SK-N-SH treated with all-trans-retinoic acid at 6 μM for 48 hours (cell line): ENCODE measurements around the gene PITPNC1.

Experiments used
- ATAC-seq: fragments of 200-7000 bp; cut with Tn5 transposase; 3 replicates; pipeline ENCODE4 v1.9.1; 2020; ENCODE audit warnings: mild to moderate bottlenecking, moderate library complexity
- ARNTL ChIP-seq: fragments of 450-650 bp; formaldehyde crosslinking; IDR thresholded peaks from 2 replicates; pipeline ENCODE4 v1.5.0; 2020; ENCODE audit warnings: low read depth, mild to moderate bottlenecking, moderate library complexity, borderline replicate concordance
- BACH2 ChIP-seq: fragments of 250-450 bp; sonication (Bioruptor Pico); IDR thresholded peaks from 2 replicates; pipeline ENCODE4 v1.9.0; 2021; ENCODE audit warnings: mild to moderate bottlenecking, borderline replicate concordance
- CSDC2 ChIP-seq: fragments of 250-450 bp; sonication (Bioruptor Pico); IDR thresholded peaks from 2 replicates; pipeline ENCODE4 v1.5.0; 2020; ENCODE audit warnings: mild to moderate bottlenecking, moderate library complexity
- ESRRG ChIP-seq: fragments of 250-450 bp; sonication (Bioruptor Pico); IDR thresholded peaks from 2 replicates; pipeline ENCODE4 v1.6.1; 2021; ENCODE audit warnings: mild to moderate bottlenecking
- GLIS3 ChIP-seq: fragments of 250-450 bp; sonication (Bioruptor Pico); IDR thresholded peaks from 2 replicates; pipeline ENCODE4 v1.5.0; 2020; ENCODE audit warnings: mild to moderate bottlenecking, moderate library complexity
- ISL1 ChIP-seq: fragments of 250-450 bp; sonication (Bioruptor Pico); IDR thresholded peaks from 2 replicates; pipeline ENCODE4 v2.1.2; 2022; ENCODE audit warnings: mild to moderate bottlenecking, moderate library complexity
- OSR1 ChIP-seq: fragments of 250-450 bp; sonication (Bioruptor Pico); IDR thresholded peaks from 2 replicates; pipeline ENCODE4 v1.8.0; 2022; ENCODE audit warnings: moderate library complexity, mild to moderate bottlenecking, inconsistent platforms
- PPARA ChIP-seq: fragments of 250-450 bp; sonication (Bioruptor Pico); IDR thresholded peaks from 2 replicates; pipeline ENCODE4 v1.5.0; 2020; ENCODE audit warnings: mild to moderate bottlenecking, borderline replicate concordance
- RARB ChIP-seq: fragments of 250-450 bp; sonication (Bioruptor Pico); IDR thresholded peaks from 2 replicates; pipeline ENCODE4 v1.8.0; 2021; ENCODE audit warnings: mild to moderate bottlenecking, moderate library complexity
- SNAI2 ChIP-seq: fragments of 250-450 bp; sonication (Bioruptor Pico); IDR thresholded peaks from 2 replicates; pipeline ENCODE4 v1.5.0; 2020; ENCODE audit warnings: mild to moderate bottlenecking, moderate library complexity
- TCF4 ChIP-seq: fragments of 250-450 bp; sonication (Bioruptor Pico); IDR thresholded peaks from 2 replicates; pipeline ENCODE4 v1.8.0; 2021; ENCODE audit warnings: mild to moderate bottlenecking, moderate library complexity, borderline replicate concordance
- TOX ChIP-seq: fragments of 250-450 bp; sonication (Bioruptor Pico); IDR thresholded peaks from 2 replicates; pipeline ENCODE4 v1.8.0; 2021; ENCODE audit warnings: mild to moderate bottlenecking, moderate library complexity, borderline replicate concordance
- ZC3H10 ChIP-seq: fragments of 250-450 bp; sonication (Bioruptor Pico); IDR thresholded peaks from 2 replicates; pipeline ENCODE4 v1.5.1; 2021; ENCODE audit warnings: mild to moderate bottlenecking, moderate library complexity
- ZFP3 ChIP-seq: fragments of 250-450 bp; sonication (Bioruptor Pico); IDR thresholded peaks from 2 replicates; pipeline ENCODE4 v1.5.0; 2020; ENCODE audit warnings: mild to moderate bottlenecking, moderate library complexity
- ZNF565 ChIP-seq: fragments of 450-650 bp; formaldehyde crosslinking; conservative IDR thresholded peaks from 2 replicates; pipeline ENCODE4 v1.5.0; 2020; ENCODE audit warnings: low read depth, mild to moderate bottlenecking, moderate library complexity
- ZNF70 ChIP-seq: fragments of 450-650 bp; formaldehyde crosslinking; IDR thresholded peaks from 2 replicates; pipeline ENCODE4 v1.5.0; 2020; ENCODE audit warnings: mild to moderate bottlenecking, moderate library complexity
- ZNF8 ChIP-seq: fragments of 450-650 bp; formaldehyde crosslinking; IDR thresholded peaks from 2 replicates; pipeline ENCODE4 v1.5.0; 2020; ENCODE audit warnings: mild to moderate bottlenecking, moderate library complexity
- TF ChIP-seq, protein P1 (sequence below): fragments of 250-450 bp; sonication (Bioruptor Pico); IDR thresholded peaks from 2 replicates; pipeline ENCODE4 v1.8.0; 2020; ENCODE audit warnings: mild to moderate bottlenecking, moderate library complexity, borderline replicate concordance
- TF ChIP-seq, protein P2 (sequence below): fragments of 250-450 bp; sonication (Bioruptor Pico); IDR thresholded peaks from 2 replicates; pipeline ENCODE4 v1.5.1; 2021; ENCODE audit warnings: mild to moderate bottlenecking, moderate library complexity
- TF ChIP-seq, protein P3 (sequence below): fragments of 250-450 bp; sonication (Bioruptor Pico); IDR thresholded peaks from 2 replicates; pipeline ENCODE4 v1.8.0; 2021; ENCODE audit warnings: low read depth, mild to moderate bottlenecking, moderate library complexity, borderline replicate concordance
- TF ChIP-seq, protein P4 (sequence below): fragments of 250-450 bp; sonication (Bioruptor Pico); IDR thresholded peaks from 2 replicates; pipeline ENCODE4 v1.5.1; 2020; ENCODE audit warnings: low read depth, mild to moderate bottlenecking, moderate library complexity

The PITPNC1 gene

DNA sequence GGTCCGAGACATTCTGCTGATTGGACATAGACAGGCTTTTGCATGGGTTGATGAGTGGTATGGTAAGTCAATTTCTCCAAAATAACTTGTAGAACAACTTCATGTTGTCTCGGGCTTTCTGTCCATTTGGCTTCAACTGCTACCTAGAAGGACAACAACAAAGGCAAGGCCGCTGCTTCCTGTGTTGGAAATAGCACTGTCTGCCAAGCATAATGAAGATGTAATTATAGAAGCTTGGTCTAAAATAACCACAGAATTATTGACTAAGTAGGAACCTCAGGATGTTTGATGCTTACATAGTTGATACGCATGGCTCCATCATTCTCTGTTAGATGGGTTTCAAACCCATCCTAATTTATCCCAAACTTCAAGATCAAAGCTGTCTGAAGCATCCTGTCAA lies 298.4 kb downstream of the PITPNC1 start (continued):
- TF ChIP-seq, protein P1, sequence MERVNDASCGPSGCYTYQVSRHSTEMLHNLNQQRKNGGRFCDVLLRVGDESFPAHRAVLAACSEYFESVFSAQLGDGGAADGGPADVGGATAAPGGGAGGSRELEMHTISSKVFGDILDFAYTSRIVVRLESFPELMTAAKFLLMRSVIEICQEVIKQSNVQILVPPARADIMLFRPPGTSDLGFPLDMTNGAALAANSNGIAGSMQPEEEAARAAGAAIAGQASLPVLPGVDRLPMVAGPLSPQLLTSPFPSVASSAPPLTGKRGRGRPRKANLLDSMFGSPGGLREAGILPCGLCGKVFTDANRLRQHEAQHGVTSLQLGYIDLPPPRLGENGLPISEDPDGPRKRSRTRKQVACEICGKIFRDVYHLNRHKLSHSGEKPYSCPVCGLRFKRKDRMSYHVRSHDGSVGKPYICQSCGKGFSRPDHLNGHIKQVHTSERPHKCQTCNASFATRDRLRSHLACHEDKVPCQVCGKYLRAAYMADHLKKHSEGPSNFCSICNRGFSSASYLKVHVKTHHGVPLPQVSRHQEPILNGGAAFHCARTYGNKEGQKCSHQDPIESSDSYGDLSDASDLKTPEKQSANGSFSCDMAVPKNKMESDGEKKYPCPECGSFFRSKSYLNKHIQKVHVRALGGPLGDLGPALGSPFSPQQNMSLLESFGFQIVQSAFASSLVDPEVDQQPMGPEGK (CRISPR knock-in tag) = no peak
- no peak for TF ChIP-seq RARB (CRISPR knock-in tag)
- no peak for TF ChIP-seq ESRRG (CRISPR knock-in tag)
- TF ChIP-seq, all 23 proteins: peak for 0

DNA sequence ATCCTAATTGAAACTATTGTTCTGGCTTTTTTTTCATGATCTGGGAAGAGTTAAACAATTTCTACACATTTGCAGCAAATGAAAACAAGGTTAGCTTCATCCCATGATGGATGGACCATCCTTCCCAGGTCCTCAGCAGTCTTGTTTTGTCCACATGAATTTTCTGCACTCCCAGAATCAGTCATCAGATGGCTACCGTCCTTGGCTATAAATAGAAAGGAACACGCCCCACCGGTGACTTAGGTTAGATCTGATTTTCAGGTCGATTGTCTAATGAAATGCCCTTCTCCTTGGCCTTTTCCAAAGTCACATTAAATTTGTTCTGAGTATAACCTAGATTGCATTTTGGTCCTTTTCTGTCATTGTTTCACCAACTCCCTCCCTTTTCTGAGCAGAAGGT lies 299.2 kb downstream of the PITPNC1 start:
- no peak for ATAC-seq
- no peak for TF ChIP-seq TCF4
- no peak for TF ChIP-seq ZNF565
- TF ChIP-seq, protein P2, sequence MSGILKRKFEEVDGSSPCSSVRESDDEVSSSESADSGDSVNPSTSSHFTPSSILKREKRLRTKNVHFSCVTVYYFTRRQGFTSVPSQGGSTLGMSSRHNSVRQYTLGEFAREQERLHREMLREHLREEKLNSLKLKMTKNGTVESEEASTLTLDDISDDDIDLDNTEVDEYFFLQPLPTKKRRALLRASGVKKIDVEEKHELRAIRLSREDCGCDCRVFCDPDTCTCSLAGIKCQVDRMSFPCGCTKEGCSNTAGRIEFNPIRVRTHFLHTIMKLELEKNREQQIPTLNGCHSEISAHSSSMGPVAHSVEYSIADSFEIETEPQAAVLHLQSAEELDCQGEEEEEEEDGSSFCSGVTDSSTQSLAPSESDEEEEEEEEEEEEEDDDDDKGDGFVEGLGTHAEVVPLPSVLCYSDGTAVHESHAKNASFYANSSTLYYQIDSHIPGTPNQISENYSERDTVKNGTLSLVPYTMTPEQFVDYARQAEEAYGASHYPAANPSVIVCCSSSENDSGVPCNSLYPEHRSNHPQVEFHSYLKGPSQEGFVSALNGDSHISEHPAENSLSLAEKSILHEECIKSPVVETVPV (CRISPR knock-in tag) = no peak
- TF ChIP-seq ZNF70 (CRISPR knock-in tag) = no peak
- no peak for TF ChIP-seq ISL1 (CRISPR knock-in tag)
- no peak for TF ChIP-seq ESRRG (CRISPR knock-in tag)
- TF ChIP-seq SNAI2 = no peak
- no peak for TF ChIP-seq ARNTL
- TF ChIP-seq ZFP3 (CRISPR knock-in tag) = no peak
- no peak for TF ChIP-seq BACH2 (CRISPR knock-in tag)
- TF ChIP-seq, protein P3, sequence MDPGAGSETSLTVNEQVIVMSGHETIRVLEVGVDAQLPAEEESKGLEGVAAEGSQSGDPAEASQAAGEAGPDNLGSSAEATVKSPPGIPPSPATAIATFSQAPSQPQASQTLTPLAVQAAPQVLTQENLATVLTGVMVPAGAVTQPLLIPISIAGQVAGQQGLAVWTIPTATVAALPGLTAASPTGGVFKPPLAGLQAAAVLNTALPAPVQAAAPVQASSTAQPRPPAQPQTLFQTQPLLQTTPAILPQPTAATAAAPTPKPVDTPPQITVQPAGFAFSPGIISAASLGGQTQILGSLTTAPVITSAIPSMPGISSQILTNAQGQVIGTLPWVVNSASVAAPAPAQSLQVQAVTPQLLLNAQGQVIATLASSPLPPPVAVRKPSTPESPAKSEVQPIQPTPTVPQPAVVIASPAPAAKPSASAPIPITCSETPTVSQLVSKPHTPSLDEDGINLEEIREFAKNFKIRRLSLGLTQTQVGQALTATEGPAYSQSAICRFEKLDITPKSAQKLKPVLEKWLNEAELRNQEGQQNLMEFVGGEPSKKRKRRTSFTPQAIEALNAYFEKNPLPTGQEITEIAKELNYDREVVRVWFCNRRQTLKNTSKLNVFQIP (CRISPR knock-in tag) = no peak
- TF ChIP-seq, protein P1 (CRISPR knock-in tag) = no peak
- TF ChIP-seq TOX (CRISPR knock-in tag) = no peak
- TF ChIP-seq PPARA (CRISPR knock-in tag) = no peak
- TF ChIP-seq ZC3H10 (CRISPR knock-in tag) = no peak
- TF ChIP-seq GLIS3 (CRISPR knock-in tag) = no peak

DNA sequence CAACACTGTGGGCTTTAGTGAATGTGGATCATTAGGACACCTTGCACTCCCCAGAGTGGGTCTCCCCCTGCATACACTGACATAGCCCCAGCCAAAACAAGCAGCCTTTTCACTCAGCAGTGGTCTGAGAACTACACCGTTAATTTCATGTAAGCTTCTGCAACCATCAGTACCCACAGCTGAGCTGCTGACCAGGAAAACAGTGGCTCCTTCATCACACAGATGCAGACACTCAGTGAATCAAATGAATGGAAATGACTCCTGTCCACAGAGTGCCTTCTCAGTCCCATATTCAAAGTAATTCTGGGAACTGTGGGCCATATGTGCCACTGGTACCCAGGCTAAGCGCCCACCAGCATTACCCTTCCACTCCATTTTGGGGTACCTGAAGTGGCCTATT lies 301.3 kb downstream of the PITPNC1 start:
- ATAC-seq = no peak
- TF ChIP-seq, protein P4, sequence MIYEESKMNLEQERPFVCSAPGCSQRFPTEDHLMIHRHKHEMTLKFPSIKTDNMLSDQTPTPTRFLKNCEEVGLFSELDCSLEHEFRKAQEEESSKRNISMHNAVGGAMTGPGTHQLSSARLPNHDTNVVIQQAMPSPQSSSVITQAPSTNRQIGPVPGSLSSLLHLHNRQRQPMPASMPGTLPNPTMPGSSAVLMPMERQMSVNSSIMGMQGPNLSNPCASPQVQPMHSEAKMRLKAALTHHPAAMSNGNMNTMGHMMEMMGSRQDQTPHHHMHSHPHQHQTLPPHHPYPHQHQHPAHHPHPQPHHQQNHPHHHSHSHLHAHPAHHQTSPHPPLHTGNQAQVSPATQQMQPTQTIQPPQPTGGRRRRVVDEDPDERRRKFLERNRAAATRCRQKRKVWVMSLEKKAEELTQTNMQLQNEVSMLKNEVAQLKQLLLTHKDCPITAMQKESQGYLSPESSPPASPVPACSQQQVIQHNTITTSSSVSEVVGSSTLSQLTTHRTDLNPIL (CRISPR knock-in tag) = no peak
- TF ChIP-seq OSR1 (CRISPR knock-in tag) (no peak), TOX (CRISPR knock-in tag) (no peak), GLIS3 (CRISPR knock-in tag) (no peak), ZNF8 (CRISPR knock-in tag) (no peak), ZNF565 (no peak), ZC3H10 (CRISPR knock-in tag) (no peak), PPARA (CRISPR knock-in tag) (no peak), ESRRG (CRISPR knock-in tag) (no peak), ARNTL (no peak), ZFP3 (CRISPR knock-in tag) (no peak), ZNF70 (CRISPR knock-in tag) (no peak), CSDC2 (no peak), RARB (CRISPR knock-in tag) (no peak), SNAI2 (no peak)
- TF ChIP-seq, all 23 proteins: peak for 0

DNA sequence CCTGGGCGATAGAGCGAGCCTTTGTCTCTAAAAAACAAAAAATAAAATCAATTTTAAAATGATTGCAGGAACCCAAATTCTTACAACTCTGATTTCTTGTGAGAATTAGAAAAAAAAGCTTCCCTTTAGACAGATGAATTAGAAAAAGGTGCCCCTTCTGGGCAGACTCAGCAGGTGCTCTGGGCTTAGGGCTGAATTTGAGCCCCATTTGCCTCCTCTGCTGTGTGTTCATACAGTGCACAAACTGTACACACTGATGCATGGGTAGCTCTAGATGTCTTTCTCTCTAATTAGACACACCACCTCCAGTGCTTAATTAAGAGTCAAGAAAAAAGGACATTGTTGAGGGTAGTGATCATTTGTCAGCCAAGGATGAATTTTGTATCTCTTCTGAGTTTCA lies 302.1 kb downstream of the PITPNC1 start:
- no peak for ATAC-seq
- TF ChIP-seq PPARA (CRISPR knock-in tag) (no peak), CSDC2 (no peak), RARB (CRISPR knock-in tag) (no peak), BACH2 (CRISPR knock-in tag) (no peak), TOX (CRISPR knock-in tag) (no peak), ZC3H10 (CRISPR knock-in tag) (no peak)
